Panc1 (cell line): ENCODE results near the gene LRRC74B.

Experiments
- CTCF ChIP-seq: fragments of 450-650 bp; IDR thresholded peaks from 2 replicates; pipeline ENCODE4 v1.5.1; 2017; ENCODE audit warnings: mild to moderate bottlenecking
- POLR2AphosphoS5 ChIP-seq: IDR thresholded peaks from 2 replicates; pipeline ENCODE4 v1.6.1; 2012; ENCODE audit warnings: mild to moderate bottlenecking, low read depth, low read length, moderate library complexity
- SIN3A ChIP-seq: IDR thresholded peaks from 2 replicates; pipeline ENCODE4 v1.6.1; 2012; ENCODE audit warnings: low read depth, mild to moderate bottlenecking, low read length, moderate library complexity, borderline replicate concordance; ENCODE audit not compliant: insufficient read depth
- TCF7L2 ChIP-seq: IDR thresholded peaks from 2 replicates; pipeline ENCODE4 v1.6.1; 2011; ENCODE audit warnings: mild to moderate bottlenecking, low read depth, low read length, inconsistent platforms
- TF ChIP-seq, protein P1 (sequence below), 2 experiments: IDR thresholded peaks; 2 replicates each; pipeline ENCODE4 v1.6.1; 2011 to 2012; ENCODE audit warnings: low read depth in 2 of 2, control low read depth in 1 of 2, low read length in 1 of 2, mild to moderate bottlenecking in 1 of 2, moderate library complexity in 1 of 2; ENCODE audit not compliant: insufficient read depth in 1 of 2

DNA sequence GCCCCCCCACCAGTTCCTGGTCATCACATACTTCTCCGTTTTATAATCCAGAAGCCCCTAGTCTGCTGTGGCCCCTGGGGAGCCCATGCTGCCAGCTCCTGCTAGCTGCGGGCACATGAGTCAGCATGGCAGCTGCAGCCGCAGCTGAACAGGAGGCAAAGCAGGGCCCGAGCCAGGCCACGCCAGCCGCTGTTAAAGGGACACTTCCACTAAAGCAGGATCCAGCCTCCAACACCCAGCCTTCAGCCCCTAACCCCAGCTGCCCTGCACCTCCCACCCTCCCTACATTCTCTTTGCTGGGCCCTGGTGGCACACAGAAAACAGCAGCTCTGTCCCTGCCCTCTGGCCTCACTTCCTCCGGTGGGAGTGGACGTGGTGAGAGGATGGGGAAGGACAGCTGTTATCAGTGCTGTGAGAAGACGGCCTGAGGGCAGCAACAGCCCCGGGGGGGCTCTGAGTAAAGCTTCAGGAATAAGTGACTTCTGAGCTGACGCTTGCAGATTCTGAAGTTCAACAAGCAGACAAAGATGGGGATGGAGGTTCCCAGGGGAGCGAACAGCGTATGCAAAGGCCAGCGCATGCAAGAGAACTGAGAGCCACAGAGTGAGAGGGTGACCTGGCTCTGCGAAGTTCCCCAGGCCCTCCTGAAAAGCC lies 688 bp upstream of the LRRC74B start:
- TF ChIP-seq CTCF (no peak), POLR2AphosphoS5 (no peak), SIN3A (no peak), TCF7L2 (no peak)
- TF ChIP-seq, protein P1, sequence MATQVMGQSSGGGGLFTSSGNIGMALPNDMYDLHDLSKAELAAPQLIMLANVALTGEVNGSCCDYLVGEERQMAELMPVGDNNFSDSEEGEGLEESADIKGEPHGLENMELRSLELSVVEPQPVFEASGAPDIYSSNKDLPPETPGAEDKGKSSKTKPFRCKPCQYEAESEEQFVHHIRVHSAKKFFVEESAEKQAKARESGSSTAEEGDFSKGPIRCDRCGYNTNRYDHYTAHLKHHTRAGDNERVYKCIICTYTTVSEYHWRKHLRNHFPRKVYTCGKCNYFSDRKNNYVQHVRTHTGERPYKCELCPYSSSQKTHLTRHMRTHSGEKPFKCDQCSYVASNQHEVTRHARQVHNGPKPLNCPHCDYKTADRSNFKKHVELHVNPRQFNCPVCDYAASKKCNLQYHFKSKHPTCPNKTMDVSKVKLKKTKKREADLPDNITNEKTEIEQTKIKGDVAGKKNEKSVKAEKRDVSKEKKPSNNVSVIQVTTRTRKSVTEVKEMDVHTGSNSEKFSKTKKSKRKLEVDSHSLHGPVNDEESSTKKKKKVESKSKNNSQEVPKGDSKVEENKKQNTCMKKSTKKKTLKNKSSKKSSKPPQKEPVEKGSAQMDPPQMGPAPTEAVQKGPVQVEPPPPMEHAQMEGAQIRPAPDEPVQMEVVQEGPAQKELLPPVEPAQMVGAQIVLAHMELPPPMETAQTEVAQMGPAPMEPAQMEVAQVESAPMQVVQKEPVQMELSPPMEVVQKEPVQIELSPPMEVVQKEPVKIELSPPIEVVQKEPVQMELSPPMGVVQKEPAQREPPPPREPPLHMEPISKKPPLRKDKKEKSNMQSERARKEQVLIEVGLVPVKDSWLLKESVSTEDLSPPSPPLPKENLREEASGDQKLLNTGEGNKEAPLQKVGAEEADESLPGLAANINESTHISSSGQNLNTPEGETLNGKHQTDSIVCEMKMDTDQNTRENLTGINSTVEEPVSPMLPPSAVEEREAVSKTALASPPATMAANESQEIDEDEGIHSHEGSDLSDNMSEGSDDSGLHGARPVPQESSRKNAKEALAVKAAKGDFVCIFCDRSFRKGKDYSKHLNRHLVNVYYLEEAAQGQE (IDR thresholded peaks at IDR 0.05; ENCODE audit: insufficient read depth in 1 of 2, low read depth in 2 of 2, low read length in 1 of 2) = no peak
